SK-N-MC (cell line): ENCODE results near the gene B4GALT6.

Experiments used
- EZH2 ChIP-seq: fragments of 200-600 bp; sonication (generic); IDR thresholded peaks from one replicate; pipeline ENCODE4 v1.6.1; 2017; ENCODE audit warnings: antibody characterized with exemption
- FOXP2 ChIP-seq: optimal IDR thresholded peaks from 2 replicates; pipeline ENCODE3; 2011; ENCODE audit warnings: mild to moderate bottlenecking, moderate library complexity; ENCODE audit not compliant: insufficient read depth; ENCODE audit errors: extremely low read length, control extremely low read depth
- POLR2AphosphoS5 ChIP-seq: IDR thresholded peaks from 2 replicates; pipeline ENCODE4 v1.6.1; 2012; ENCODE audit warnings: mild to moderate bottlenecking, low read depth, low read length, borderline replicate concordance

DNA sequence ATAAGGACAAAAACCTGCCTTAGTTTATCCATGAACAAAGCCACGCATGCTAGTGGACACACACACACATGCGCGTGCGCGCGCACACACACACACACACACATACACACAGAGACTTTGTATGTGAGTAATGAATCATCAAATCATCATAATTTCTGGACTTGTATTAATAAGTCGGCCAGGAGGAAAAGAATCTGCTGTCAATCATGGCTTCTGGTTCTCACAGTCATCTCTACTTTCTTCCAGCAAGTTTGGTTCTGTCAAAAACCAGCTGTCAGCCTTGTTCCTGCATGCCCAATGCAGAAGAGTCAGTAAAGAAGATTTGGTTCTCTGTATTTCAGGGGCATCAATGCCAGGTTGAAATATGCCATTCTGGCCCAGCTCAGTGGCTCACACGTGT is 93.8 kb downstream of the B4GALT6 start:
- TF ChIP-seq EZH2, result no peak
- TF ChIP-seq POLR2AphosphoS5, result no peak
- TF ChIP-seq FOXP2, result no peak
